Ishikawa (cell line): ENCODE results near the gene MZT2B.

ENCODE experiments used
- CEBPB ChIP-seq: IDR thresholded peaks from 2 replicates; pipeline ENCODE4 v1.6.1; 2012
- CREB1 ChIP-seq: IDR thresholded peaks from 2 replicates; pipeline ENCODE4 v1.6.1; 2012; ENCODE audit warnings: low read depth
- EGR1 ChIP-seq: IDR thresholded peaks from 2 replicates; pipeline ENCODE4 v1.6.1; 2012
- EP300 ChIP-seq: IDR thresholded peaks from 2 replicates; pipeline ENCODE4 v1.6.1; 2012; ENCODE audit warnings: borderline replicate concordance
- FOXM1 ChIP-seq: IDR thresholded peaks from 2 replicates; pipeline ENCODE4 v1.6.1; 2012; ENCODE audit warnings: low read depth, borderline replicate concordance
- NFIC ChIP-seq: IDR thresholded peaks from 2 replicates; pipeline ENCODE4 v1.6.1; 2012
- RAD21 ChIP-seq: IDR thresholded peaks from 2 replicates; pipeline ENCODE4 v1.6.1; 2012; ENCODE audit warnings: low read depth
- TAF1 ChIP-seq: IDR thresholded peaks from 2 replicates; pipeline ENCODE4 v1.6.1; 2012; ENCODE audit warnings: low read depth, mild to moderate bottlenecking
- TCF12 ChIP-seq: IDR thresholded peaks from 2 replicates; pipeline ENCODE4 v1.6.1; 2012; ENCODE audit warnings: low read depth
- TEAD4 ChIP-seq: IDR thresholded peaks from 2 replicates; pipeline ENCODE4 v1.6.1; 2012
- YY1 ChIP-seq: IDR thresholded peaks from 2 replicates; pipeline ENCODE4 v1.6.1; 2012; ENCODE audit warnings: low read depth
- ZBTB7A ChIP-seq: IDR thresholded peaks from 2 replicates; pipeline ENCODE4 v1.6.1; 2012; ENCODE audit warnings: low read depth
- TF ChIP-seq, protein P1 (sequence below): IDR thresholded peaks from 2 replicates; pipeline ENCODE4 v1.6.1; 2012; ENCODE audit warnings: low read depth, mild to moderate bottlenecking
- TF ChIP-seq, protein P2 (sequence below): IDR thresholded peaks from 2 replicates; pipeline ENCODE4 v1.6.1; 2012
- TF ChIP-seq, protein P3 (sequence below): IDR thresholded peaks from 2 replicates; pipeline ENCODE4 v1.6.1; 2012

The MZT2B gene

DNA sequence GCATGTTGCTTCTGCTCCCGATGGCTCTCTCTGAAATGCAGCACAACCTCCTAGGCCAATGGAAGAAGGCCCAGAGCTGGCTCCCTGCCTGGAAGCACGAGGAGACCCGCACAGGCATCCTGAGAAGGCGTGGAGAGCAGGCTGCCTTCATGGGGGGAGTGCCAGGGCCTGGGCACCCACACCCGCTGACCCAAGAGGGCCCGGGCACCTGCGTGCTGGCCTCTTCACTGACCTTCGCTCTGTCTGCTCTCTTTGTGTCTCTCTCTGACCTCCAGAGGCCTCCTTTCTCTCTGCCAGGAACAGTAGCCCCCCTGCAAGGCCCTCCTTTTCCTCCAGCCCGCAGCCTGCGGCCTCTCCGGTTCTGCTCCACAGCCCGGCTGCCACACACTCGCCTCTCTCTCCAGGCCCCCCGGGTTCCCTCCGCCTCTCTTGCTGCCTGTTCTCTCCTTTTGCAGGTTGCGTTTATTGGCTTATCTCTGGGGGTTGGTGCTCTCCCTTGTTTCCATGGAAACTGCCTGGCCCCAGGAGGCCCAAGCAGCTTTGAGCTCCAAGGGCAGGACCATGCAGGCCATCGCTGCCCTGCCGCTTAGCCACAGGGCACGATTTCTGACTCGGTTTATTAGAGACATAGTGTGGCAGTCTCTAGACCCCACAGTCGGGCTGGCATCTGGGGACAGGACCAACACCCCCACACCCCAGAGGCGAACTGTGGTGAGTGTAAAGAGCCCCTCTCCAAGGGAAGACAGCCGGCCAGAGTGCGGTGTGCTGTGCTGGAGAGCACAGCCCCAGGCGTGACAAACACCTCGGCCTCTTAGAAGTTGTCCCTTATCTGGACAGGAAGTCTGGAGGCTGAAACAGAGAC lies 1.7 kb downstream of the MZT2B start:
- TF ChIP-seq TAF1 (no peak), TCF12 (no peak), EGR1 (no peak), EP300 (no peak), FOXM1 (no peak)
- TF ChIP-seq, protein P1, sequence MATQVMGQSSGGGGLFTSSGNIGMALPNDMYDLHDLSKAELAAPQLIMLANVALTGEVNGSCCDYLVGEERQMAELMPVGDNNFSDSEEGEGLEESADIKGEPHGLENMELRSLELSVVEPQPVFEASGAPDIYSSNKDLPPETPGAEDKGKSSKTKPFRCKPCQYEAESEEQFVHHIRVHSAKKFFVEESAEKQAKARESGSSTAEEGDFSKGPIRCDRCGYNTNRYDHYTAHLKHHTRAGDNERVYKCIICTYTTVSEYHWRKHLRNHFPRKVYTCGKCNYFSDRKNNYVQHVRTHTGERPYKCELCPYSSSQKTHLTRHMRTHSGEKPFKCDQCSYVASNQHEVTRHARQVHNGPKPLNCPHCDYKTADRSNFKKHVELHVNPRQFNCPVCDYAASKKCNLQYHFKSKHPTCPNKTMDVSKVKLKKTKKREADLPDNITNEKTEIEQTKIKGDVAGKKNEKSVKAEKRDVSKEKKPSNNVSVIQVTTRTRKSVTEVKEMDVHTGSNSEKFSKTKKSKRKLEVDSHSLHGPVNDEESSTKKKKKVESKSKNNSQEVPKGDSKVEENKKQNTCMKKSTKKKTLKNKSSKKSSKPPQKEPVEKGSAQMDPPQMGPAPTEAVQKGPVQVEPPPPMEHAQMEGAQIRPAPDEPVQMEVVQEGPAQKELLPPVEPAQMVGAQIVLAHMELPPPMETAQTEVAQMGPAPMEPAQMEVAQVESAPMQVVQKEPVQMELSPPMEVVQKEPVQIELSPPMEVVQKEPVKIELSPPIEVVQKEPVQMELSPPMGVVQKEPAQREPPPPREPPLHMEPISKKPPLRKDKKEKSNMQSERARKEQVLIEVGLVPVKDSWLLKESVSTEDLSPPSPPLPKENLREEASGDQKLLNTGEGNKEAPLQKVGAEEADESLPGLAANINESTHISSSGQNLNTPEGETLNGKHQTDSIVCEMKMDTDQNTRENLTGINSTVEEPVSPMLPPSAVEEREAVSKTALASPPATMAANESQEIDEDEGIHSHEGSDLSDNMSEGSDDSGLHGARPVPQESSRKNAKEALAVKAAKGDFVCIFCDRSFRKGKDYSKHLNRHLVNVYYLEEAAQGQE = no peak
- TF ChIP-seq, protein P2, sequence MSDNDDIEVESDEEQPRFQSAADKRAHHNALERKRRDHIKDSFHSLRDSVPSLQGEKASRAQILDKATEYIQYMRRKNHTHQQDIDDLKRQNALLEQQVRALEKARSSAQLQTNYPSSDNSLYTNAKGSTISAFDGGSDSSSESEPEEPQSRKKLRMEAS = no peak
- TF ChIP-seq, protein P3, sequence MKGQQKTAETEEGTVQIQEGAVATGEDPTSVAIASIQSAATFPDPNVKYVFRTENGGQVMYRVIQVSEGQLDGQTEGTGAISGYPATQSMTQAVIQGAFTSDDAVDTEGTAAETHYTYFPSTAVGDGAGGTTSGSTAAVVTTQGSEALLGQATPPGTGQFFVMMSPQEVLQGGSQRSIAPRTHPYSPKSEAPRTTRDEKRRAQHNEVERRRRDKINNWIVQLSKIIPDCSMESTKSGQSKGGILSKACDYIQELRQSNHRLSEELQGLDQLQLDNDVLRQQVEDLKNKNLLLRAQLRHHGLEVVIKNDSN = no peak

DNA sequence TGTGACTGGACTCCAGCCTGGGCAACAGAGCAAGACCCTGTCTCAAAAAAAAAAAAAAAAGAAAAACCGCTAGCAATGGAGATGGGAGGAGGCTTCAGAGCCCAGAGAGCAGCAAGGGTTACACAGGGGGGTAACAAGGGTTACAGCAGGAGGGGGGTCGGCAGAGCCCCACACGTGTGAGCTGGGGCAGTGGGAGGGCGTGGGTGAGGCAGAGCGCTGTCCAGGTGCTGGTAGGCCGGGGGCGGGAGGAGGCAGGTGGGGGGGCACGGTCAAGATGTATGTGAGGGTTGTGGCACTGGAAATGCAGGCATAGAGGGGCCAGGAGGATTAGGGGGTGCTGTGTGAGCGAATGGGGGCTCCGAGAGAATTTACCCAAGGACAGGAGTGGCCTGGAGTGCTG lies 3.4 kb downstream of the MZT2B start:
- TF ChIP-seq, protein P1 = peak; percentile 42; the same call in 1 of the 2 replicates
- TF ChIP-seq ZBTB7A = no peak
- TF ChIP-seq TEAD4 = no peak

DNA sequence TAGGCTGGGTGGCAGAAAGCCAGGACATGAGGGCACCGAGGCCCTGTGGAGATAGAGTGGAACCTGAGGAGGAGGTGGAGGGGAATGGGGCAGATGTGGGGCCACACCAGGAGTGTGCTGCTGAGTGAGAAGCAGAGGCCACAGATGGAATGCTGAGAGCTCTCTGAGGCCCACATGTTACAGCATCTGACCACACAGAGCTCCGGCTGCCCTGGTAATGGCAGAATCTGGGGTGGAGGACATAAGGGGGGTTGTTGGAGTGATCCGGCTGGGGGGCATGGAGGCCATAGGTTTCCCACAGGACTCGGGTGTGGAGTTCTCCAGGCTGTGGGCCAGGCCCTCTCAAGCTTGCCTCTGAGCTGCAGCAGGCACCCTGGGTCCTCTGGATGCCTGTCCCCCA lies 3.8 kb downstream of the MZT2B start:
- no peak for TF ChIP-seq FOXM1
- no peak for TF ChIP-seq TEAD4
- no peak for TF ChIP-seq TAF1
- no peak for TF ChIP-seq CEBPB
- TF ChIP-seq RAD21 = no peak
- no peak for TF ChIP-seq EGR1
- no peak for TF ChIP-seq TCF12
- TF ChIP-seq ZBTB7A = no peak
- TF ChIP-seq, protein P1 = no peak
- TF ChIP-seq, protein P2 = no peak
- TF ChIP-seq, protein P3 = no peak
- no peak for TF ChIP-seq EP300
- no peak for TF ChIP-seq CREB1
- TF ChIP-seq YY1 = no peak
- TF ChIP-seq NFIC = no peak

DNA sequence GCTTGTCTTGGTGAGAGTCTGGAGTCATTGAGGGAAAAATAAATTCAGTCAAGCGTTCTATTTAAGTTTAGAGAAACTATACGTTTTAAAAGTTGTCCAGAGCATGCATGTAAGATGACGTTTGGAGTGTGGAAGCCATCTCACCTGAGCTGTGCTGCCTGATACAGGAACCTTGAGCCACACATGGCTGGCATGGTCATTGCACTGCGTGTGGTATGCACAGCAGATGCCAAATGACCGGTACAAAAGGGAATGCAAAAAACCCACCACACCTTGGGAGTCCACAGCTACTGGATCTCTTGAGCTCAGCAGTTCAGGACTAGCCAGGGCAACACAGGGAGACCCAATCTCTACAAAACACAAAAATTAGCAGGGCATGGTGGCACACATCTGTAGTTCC lies 4.3 kb downstream of the MZT2B start:
- TF ChIP-seq TAF1 (no peak), YY1 (no peak), TCF12 (no peak), TEAD4 (no peak), FOXM1 (no peak), RAD21 (no peak), NFIC (no peak), EGR1 (no peak), CEBPB (no peak), CREB1 (no peak), ZBTB7A (no peak), EP300 (no peak)
- TF ChIP-seq, protein P2 = no peak
- TF ChIP-seq, protein P1 = no peak
- TF ChIP-seq, protein P3 = no peak
